Dermis blood vessel endothelial cell (primary cell): Measurements from ENCODE around the gene SLC2A6. TPM values are rescaled to one million over a fixed set of nuclear protein-coding genes. Genes with fewer than 3 reads are reported as not detected.
A peak's percentile ranks its signal among the peaks of the same experiment; 100 is the strongest.

ENCODE experiments used
- DNase-seq: peaks from one replicate; pipeline ENCODE4 v3.0.0; 2010
- total RNA-seq: library from RNA; depleted of rRNA; stranded (reverse); fragments of >200 nt; gene quantifications from 2 replicates; pipeline ENCODE4 v1.2.3, GENCODE V29; 2014

Gene SLC2A6
- total RNA-seq, 1 donor from 2014 or later = 32.0 TPM

- DNase-seq = no peak
These were observed 2.6 kb downstream of the SLC2A6 start for GRCh38 chr9:133476036-133476931.

GRCh38 chr9:133475292-133476012, 3.4 kb downstream of the SLC2A6 start:
- DNase-seq = no peak

- DNase-seq = no peak
These were observed 4.0 kb downstream of the SLC2A6 start for GRCh38 chr9:133474853-133475252.

- DNase-seq = no peak
These were observed 4.7 kb downstream of the SLC2A6 start for GRCh38 chr9:133474215-133474614.

GRCh38 chr9:133473743-133474142, 5.2 kb downstream of the SLC2A6 start:
- DNase-seq = no peak

GRCh38 chr9:133472753-133473378, 6.0 kb downstream of the SLC2A6 start:
- no peak for DNase-seq

- DNase-seq = no peak
These were observed 6.6 kb downstream of the SLC2A6 start for GRCh38 chr9:133472277-133472645.

- DNase-seq = no peak
These were observed 7.2 kb downstream of the SLC2A6 start for GRCh38 chr9:133471551-133472276.

GRCh38 chr9:133470988-133471387, 7.9 kb downstream of the SLC2A6 start:
- DNase-seq = no peak

- DNase-seq = no peak
These were observed 8.4 kb downstream of the SLC2A6 start for GRCh38 chr9:133470427-133470924.

- no peak for DNase-seq
These were observed 10.0 kb downstream of the SLC2A6 start for GRCh38 chr9:133468777-133469421.

- no peak for DNase-seq
These were observed 10.5 kb downstream of the SLC2A6 start for GRCh38 chr9:133468374-133468773.

- no peak for DNase-seq
These were observed 11.8 kb downstream of the SLC2A6 start for GRCh38 chr9:133467101-133467500.

GRCh38 chr9:133465984-133466383, 12.9 kb downstream of the SLC2A6 start:
- no peak for DNase-seq

- DNase-seq = no peak
These were observed 14.3 kb downstream of the SLC2A6 start for GRCh38 chr9:133464638-133465037.

GRCh38 chr9:133463864-133464615, 14.9 kb downstream of the SLC2A6 start:
- DNase-seq = no peak

GRCh38 chr9:133463234-133463863, 15.6 kb downstream of the SLC2A6 start:
- no peak for DNase-seq

GRCh38 chr9:133461975-133462374, 16.9 kb downstream of the SLC2A6 start:
- no peak for DNase-seq

- DNase-seq = peak; percentile 35
These were observed 18.3 kb downstream of the SLC2A6 start for GRCh38 chr9:133460405-133461175.
